Astrocyte of the cerebellum (primary cell): ENCODE results near the gene PRKAR1B.

ENCODE experiments used
- DNase-seq: peaks from one replicate; pipeline ENCODE4 v3.0.0-alpha.2; 2011; ENCODE audit warnings: low read depth
- H3K4me3 ChIP-seq: 2 replicates; pipeline ENCODE4 v1.5.1; 2011; ENCODE audit warnings: mild to moderate bottlenecking, low read depth, low read length, moderate library complexity
- CTCF ChIP-seq: IDR thresholded peaks from 2 replicates; pipeline ENCODE4 v1.5.1; 2012; ENCODE audit warnings: low read length, low read depth, moderate library complexity, mild to moderate bottlenecking; ENCODE audit errors: missing control alignments
- in situ Hi-C: cut with HindIII; loops from 2 replicates; pipeline ENCODE4 v1.10.0; 2017; ENCODE audit warnings: low sequenced_read_pairs

Gene PRKAR1B

GRCh38 chr7:707296-708000, 19.6 kb downstream of the PRKAR1B start:
- in situ Hi-C loops: no loop called here
- TF ChIP-seq CTCF: no peak
- H3K4me3 ChIP-seq: no peak overlapping the region
- no peak for DNase-seq

- no peak for DNase-seq
- TF ChIP-seq CTCF: no peak
- in situ Hi-C loops: no loop called here
- no peak overlapping the region for H3K4me3 ChIP-seq
Measured at GRCh38 chr7:706721-707120, 20.4 kb downstream of the PRKAR1B start.

GRCh38 chr7:703049-703448, 24.0 kb downstream of the PRKAR1B start:
- no peak overlapping the region for H3K4me3 ChIP-seq
- in situ Hi-C loops: no loop called here
- TF ChIP-seq CTCF: no peak
- no peak for DNase-seq

- TF ChIP-seq CTCF: no peak
- no peak overlapping the region for H3K4me3 ChIP-seq
- no peak for DNase-seq
- in situ Hi-C loops: no loop called here
Measured at GRCh38 chr7:701086-701671, 25.9 kb downstream of the PRKAR1B start.

- in situ Hi-C loops: no loop called here
- no peak overlapping the region for H3K4me3 ChIP-seq
- no peak for DNase-seq
- no peak for TF ChIP-seq CTCF
Measured at GRCh38 chr7:699476-700170, 27.5 kb downstream of the PRKAR1B start.

GRCh38 chr7:698515-699475, 28.3 kb downstream of the PRKAR1B start:
- TF ChIP-seq CTCF: no peak
- in situ Hi-C loops: no loop called here
- no peak overlapping the region for H3K4me3 ChIP-seq
- no peak for DNase-seq
